Measurements from ENCODE around the gene PNISR.

The PNISR gene

DNA sequence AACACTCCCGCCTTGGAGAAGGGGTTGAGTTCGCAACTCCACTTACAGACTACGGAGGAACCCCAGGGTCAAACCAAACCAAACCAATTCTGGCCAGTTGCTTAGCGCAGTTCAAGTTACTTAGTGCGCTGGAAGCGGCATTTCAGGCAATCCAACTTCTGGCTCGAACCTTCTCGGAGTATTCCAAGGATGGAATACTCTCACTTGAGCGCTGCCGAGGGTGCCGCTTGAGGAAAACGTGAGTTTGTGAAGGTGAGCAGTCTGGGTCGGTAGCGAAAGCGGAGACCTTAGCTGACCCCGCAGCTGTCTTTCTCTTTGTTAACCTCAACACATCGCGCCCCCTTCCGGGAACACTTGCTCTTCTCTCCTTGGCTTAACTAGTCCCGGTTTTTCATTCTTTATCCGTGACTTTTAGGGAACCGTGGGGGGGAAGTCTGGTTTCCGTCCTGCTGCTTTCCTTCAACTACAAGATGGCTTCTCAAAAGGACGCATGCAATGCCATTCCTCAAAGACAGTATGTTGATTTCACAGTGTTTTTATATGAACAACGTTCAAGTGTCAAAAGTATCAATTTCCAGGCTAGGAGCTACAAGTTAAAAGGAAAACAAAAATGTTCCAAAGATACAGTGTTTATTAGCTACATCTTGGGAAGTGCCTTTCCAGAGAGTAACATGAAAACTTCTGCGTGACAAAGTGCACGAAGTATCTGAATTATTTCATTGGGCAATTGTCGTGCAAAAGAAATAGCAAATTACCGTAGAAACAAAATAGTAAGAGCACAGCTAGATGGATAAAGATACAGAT, 741 bp upstream of the PNISR start:
- TF ChIP-seq GATA1 (IDR thresholded peaks at IDR 0.05; ENCODE audit: low read depth, low read length) (no peak), POLR2A (IDR thresholded peaks at IDR 0.05; ENCODE audit: low read length) (no peak)
- DNase-seq: peak; percentile 93

- TF ChIP-seq GATA1 (IDR thresholded peaks at IDR 0.05; ENCODE audit: low read depth, low read length): no peak
- TF ChIP-seq POLR2A (IDR thresholded peaks at IDR 0.05; ENCODE audit: low read length): no peak
- DNase-seq: no peak
Measured at GRCh38 chr6:99424022-99424421, 1.1 kb downstream of the PNISR start.

DNA sequence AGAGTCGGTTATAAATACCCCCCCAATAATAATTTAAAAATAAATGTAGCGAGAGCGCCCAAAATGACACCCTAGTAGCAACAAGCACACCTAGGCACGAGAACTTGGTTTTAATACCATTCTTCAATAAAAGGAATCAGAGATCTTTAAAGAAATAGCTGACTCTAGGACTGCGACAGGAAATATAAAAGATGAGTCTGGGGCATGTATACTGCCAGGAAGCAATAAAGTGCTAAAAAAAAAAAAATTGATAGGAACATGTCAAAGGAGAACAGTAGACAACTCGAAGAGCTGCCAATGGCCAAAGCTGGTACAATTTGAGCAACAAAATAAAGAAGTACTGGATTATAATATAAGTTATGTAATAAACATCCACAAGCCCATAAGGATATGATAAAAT, 2.2 kb downstream of the PNISR start:
- no peak for DNase-seq
- TF ChIP-seq GATA1 (IDR thresholded peaks at IDR 0.05; ENCODE audit: low read depth, low read length) (no peak), POLR2A (IDR thresholded peaks at IDR 0.05; ENCODE audit: low read length) (no peak)

DNA sequence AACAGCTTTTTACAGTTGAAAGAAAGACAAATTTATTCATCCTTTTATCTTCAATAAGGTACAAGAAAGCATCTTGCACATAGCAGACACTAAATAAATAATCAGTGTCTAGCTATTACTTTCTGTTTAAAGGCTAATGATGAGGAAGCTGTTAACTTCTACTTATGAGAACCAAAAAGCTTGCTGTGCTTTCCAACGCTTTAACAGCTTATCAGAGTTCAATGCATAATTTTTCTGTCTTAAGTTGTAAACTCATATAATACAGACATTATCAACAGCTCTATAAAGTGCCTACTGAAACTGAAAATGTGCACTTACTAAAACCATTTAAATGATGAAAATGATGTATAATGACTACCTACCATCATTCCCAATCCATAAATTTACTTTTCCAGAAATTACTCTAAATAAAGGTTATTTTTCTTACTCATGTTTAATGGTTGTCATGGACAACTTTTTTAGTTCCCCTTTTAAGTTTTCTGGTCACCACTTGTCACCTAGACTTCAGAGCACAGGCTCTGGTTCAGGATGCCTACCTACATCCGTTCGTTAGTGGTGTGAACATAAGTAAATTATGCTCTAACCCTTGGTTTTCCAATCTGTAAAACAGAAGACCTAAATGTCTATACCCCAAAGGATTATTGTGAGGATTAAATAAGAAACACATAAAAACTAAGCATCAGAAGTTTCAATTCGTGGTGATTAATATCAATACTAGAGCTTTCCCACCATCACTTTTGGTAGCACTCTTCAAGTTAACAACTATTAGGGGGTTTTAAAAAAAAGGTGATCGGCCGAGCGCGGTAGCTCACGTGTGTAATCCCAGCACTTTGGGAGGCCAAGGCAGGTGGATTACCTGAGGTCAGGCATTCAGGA, 8.0 kb downstream of the PNISR start:
- no peak for TF ChIP-seq GATA1 (IDR thresholded peaks at IDR 0.05; ENCODE audit: low read depth, low read length)
- TF ChIP-seq POLR2A (IDR thresholded peaks at IDR 0.05; ENCODE audit: low read length): no peak
- DNase-seq: no peak

DNA sequence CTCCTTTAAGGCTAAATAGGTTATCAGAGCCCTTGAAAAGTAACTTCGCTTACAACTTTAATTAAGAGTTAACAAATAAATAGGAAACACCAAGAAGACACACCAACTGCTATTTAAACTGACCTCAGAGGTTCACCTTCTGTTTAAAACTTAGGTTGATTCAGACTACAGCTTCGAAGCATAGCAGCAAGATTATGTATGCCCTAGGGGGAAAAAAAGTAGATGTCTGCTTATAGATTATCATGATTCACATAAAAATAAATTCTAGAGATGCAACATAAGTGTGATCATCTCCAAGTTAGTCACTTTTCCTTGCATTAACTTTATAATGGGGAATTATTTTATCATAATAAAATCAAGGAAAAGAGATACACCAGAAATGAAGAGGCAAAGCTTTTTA, 8.9 kb downstream of the PNISR start:
- no peak for DNase-seq
- no peak for TF ChIP-seq GATA1 (IDR thresholded peaks at IDR 0.05; ENCODE audit: low read depth, low read length)
- no peak for TF ChIP-seq POLR2A (IDR thresholded peaks at IDR 0.05; ENCODE audit: low read length)

- TF ChIP-seq POLR2A (IDR thresholded peaks at IDR 0.05; ENCODE audit: low read length): no peak
- no peak for TF ChIP-seq GATA1 (IDR thresholded peaks at IDR 0.05; ENCODE audit: low read depth, low read length)
- no peak for DNase-seq
Measured at GRCh38 chr6:99415446-99415845, 9.7 kb downstream of the PNISR start.

GRCh38 chr6:99412065-99412464, 13.0 kb downstream of the PNISR start:
- TF ChIP-seq POLR2A (IDR thresholded peaks at IDR 0.05; ENCODE audit: low read length) (no peak), GATA1 (IDR thresholded peaks at IDR 0.05; ENCODE audit: low read depth, low read length) (no peak)

DNA sequence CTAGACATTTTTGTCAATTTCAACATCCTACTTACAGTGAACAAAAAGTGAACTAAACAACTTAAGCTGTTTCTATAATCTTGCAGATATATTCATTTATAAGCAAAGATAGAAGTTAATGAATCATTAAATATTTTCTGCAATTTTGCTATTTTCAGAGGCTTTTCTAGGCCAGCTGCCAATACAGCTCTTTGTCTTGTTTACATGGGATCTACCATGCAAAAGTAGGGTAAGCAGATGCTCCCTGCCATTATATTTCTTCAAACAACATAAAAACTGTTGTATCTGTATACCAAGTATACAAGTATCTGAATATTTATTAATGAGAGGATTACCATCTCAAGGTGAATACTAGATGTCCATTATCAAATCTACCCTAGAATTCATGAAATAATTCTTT, 15.4 kb downstream of the PNISR start:
- no peak for DNase-seq

More at GRCh38 chr6:99412065-99412464, 13.0 kb downstream of the PNISR start:
- no peak for DNase-seq

GRCh38 chr6:99407076-99407475, 18.0 kb downstream of the PNISR start:
- no peak for DNase-seq
- TF ChIP-seq POLR2A (IDR thresholded peaks at IDR 0.05; ENCODE audit: low read length) (no peak), GATA1 (IDR thresholded peaks at IDR 0.05; ENCODE audit: low read depth, low read length) (no peak)

More for the DNA sequence above, 15.4 kb downstream of the PNISR start:
- no peak for TF ChIP-seq POLR2A (IDR thresholded peaks at IDR 0.05; ENCODE audit: low read length)
- no peak for TF ChIP-seq GATA1 (IDR thresholded peaks at IDR 0.05; ENCODE audit: low read depth, low read length)

- no peak for DNase-seq
- no peak for TF ChIP-seq GATA1 (IDR thresholded peaks at IDR 0.05; ENCODE audit: low read depth, low read length)
- no peak for TF ChIP-seq POLR2A (IDR thresholded peaks at IDR 0.05; ENCODE audit: low read length)
Measured at GRCh38 chr6:99402448-99402847, 22.7 kb downstream of the PNISR start.

GRCh38 chr6:99397287-99397686, 27.8 kb downstream of the PNISR start:
- TF ChIP-seq POLR2A (IDR thresholded peaks at IDR 0.05; ENCODE audit: low read length) (no peak), GATA1 (IDR thresholded peaks at IDR 0.05; ENCODE audit: low read depth, low read length) (no peak)
- no peak for DNase-seq

- no peak for TF ChIP-seq GATA1 (IDR thresholded peaks at IDR 0.05; ENCODE audit: low read depth, low read length)
- peak; percentile 55 for TF ChIP-seq POLR2A (IDR thresholded peaks at IDR 0.05; ENCODE audit: low read length)
- peak; percentile 78 to 79 for DNase-seq
Measured at GRCh38 chr6:99393698-99394531, 31.2 kb downstream of the PNISR start, which contains the start of gene COQ3. Gene COQ3 (minus strand): TSS chr6:99394195. CDS start chr6:99394179, 16 bp downstream.

- DNase-seq: no peak
- TF ChIP-seq POLR2A (IDR thresholded peaks at IDR 0.05; ENCODE audit: low read length) (no peak), GATA1 (IDR thresholded peaks at IDR 0.05; ENCODE audit: low read depth, low read length) (no peak)
Measured at GRCh38 chr6:99393366-99393697, 31.8 kb downstream of the PNISR start.

DNA sequence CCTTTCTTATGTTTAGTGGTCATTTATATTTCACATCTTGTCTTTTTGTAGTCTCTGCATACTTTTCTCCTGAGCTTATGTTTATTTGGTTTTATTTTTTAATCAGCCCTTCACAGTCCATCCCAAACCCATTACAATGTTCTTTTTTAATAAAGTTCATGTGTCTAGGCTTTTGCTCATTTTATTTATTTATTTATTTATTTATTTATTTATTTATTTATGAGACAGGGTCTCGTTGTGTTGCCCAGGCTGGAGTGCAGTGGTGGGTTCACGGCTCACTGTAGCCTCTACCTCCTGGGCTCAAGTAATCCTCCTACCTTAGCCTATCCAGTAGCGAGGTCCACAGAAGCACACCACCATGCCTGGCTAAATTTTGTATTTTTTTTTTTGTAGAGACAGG, 34.2 kb downstream of the PNISR start:
- DNase-seq: no peak
- TF ChIP-seq GATA1 (IDR thresholded peaks at IDR 0.05; ENCODE audit: low read depth, low read length): no peak
- no peak for TF ChIP-seq POLR2A (IDR thresholded peaks at IDR 0.05; ENCODE audit: low read length)
